ENCODE measurements around the gene L1TD1.

L1TD1 gene

DNA sequence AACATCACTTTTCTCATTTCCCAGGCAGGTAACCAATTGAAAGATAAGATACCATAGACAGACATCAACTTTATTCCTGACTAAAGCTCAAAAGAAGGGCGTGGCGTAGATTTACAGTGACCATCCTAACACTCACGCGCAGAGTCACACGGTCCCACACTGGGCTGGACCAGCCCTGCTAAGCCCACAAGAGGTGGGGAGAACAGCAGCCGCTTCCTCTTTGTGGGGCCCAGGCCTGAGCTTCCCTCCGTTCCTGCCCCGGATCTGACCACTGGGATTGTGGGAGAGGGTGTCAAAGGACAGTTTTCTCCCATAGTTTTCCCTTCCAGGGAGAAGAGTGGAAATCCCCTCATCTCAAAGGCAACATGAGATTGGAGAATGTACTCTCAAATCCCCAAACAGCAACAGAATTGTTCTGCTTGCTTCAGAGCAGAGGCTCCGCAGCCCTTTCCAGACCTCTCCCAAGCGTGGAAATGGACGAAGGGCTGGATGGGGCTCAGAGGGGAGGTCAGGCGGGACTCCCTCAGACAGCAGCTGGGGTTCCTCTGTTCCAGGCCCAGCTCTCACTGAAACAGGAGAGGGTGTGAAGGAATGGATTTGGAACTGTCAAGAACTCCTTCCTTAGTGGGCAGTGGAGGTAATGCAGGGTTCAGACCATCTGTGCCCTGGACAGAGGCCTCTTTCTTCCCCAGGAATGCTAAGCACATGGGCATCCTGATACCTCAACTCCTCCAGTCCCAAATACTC, 33.7 kb downstream of the L1TD1 start:
- WGBS (ENCODE audit: insufficient coverage): 97% methylated on average over 7 of the region's 12 CpGs
- ChIA-PET POLR2A (no interaction called here), CTCF (interaction anchor here (0.9 to 1.7 kb wide), 2 partner anchors 51 to 177 kb away, joined by 3 to 5 read pairs; no protein-coding TSS in a partner anchor)
- Histone ChIP-seq H3K27ac (ENCODE audit: insufficient read depth in 1 of 2, low read depth in 1 of 2, low read length in 2 of 2, poor library complexity in 1 of 2, severe bottlenecking in 2 of 2) (no peak overlapping the region), H3K27me3 (replicated peaks in 2 of 5; ENCODE audit: control insufficient read depth in 4 of 5, insufficient read depth in 5 of 5, low read length in 4 of 5) (no peaks in the 10 kb centered on the region), H3K4me1 (ENCODE audit: control extremely low read depth in 1 of 4, control insufficient read depth in 4 of 4, insufficient read depth in 4 of 4, low read length in 3 of 4) (no peaks in the 10 kb centered on the region), H3K9me3 (ENCODE audit: control extremely low read depth in 1 of 5, control insufficient read depth in 4 of 5, insufficient read depth in 2 of 5, low read depth in 1 of 5, low read length in 4 of 5) (no peaks in the 10 kb centered on the region), H3K36me3 (ENCODE audit: control insufficient read depth in 4 of 4, insufficient read depth in 4 of 4, low read length in 3 of 4) (no peaks in the 10 kb centered on the region), H3K4me3 (ENCODE audit: control insufficient read depth in 1 of 7, extremely low read depth in 1 of 7, insufficient read depth in 4 of 7, low read depth in 2 of 7, low read length in 6 of 7) (no peak overlapping the region)
- no peak for DNase-seq

DNA sequence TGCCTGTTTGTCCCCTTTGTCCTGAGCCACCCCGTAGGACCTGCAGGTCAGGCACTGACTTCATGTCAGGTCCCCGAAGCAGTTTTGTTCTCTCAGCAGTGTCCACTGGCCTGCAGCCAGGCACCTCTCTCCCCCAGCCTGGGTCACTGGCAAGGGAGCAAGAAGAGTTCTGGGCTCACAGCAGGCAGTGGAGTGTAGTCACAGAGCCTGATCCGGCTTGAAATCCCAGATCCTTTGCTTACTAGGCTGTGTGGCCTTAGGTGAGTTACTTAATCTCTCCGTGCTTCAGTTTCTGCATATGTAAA, 34.2 kb downstream of the L1TD1 start:
- Histone ChIP-seq H3K27me3 (replicated peaks in 2 of 5; ENCODE audit: control insufficient read depth in 4 of 5, insufficient read depth in 5 of 5, low read length in 4 of 5) (no peaks in the 10 kb centered on the region), H3K36me3 (ENCODE audit: control insufficient read depth in 4 of 4, insufficient read depth in 4 of 4, low read length in 3 of 4) (no peaks in the 10 kb centered on the region), H3K4me3 (ENCODE audit: control insufficient read depth in 1 of 7, extremely low read depth in 1 of 7, insufficient read depth in 4 of 7, low read depth in 2 of 7, low read length in 6 of 7) (no peak overlapping the region), H3K4me1 (ENCODE audit: control extremely low read depth in 1 of 4, control insufficient read depth in 4 of 4, insufficient read depth in 4 of 4, low read length in 3 of 4) (no peaks in the 10 kb centered on the region), H3K27ac (ENCODE audit: insufficient read depth in 1 of 2, low read depth in 1 of 2, low read length in 2 of 2, poor library complexity in 1 of 2, severe bottlenecking in 2 of 2) (no peak overlapping the region), H3K9me3 (ENCODE audit: control extremely low read depth in 1 of 5, control insufficient read depth in 4 of 5, insufficient read depth in 2 of 5, low read depth in 1 of 5, low read length in 4 of 5) (no peaks in the 10 kb centered on the region)
- 100% methylated on average over 4 of the region's 4 CpGs for WGBS (ENCODE audit: insufficient coverage)
- ChIA-PET CTCF (interaction anchor here (0.9 to 1.7 kb wide), 2 partner anchors 51 to 176 kb away, joined by 3 to 5 read pairs; no protein-coding TSS in a partner anchor), POLR2A (no interaction called here)
- DNase-seq: no peak

DNA sequence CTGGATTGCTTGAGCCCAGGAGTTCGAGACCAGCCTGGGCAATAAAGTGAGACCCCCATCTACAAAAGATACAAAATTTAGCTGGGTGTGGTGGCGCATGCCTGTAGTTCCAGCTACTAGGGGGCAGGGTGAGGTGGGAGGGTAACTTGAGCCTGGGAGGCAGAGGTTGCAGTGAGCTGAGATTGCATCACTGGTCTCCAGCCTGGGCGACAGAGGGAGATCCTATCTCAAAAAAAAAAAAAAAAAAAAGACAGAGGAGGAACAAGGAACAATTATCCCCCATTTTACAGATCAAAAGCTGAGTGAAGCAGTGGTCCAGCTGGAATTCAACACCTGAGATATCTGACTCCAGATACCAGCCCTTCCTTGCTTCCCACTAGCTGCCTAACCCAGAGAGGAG, 34.8 kb downstream of the L1TD1 start:
- H3K36me3 ChIP-seq (ENCODE audit: control insufficient read depth in 4 of 4, insufficient read depth in 4 of 4, low read length in 3 of 4): no peaks in the 10 kb centered on the region
- H3K27me3 ChIP-seq (replicated peaks in 2 of 5; ENCODE audit: control insufficient read depth in 4 of 5, insufficient read depth in 5 of 5, low read length in 4 of 5): no peaks in the 10 kb centered on the region
- WGBS (ENCODE audit: insufficient coverage): 100% methylated on average over 2 of the region's 3 CpGs
- ChIA-PET POLR2A (interaction anchor here (0.6 kb wide), 1 partner anchor 1439 kb away, joined by 3 read pairs; no protein-coding TSS in a partner anchor), CTCF (interaction anchor here (1.7 kb wide), 1 partner anchor 176 kb away, joined by 5 read pairs; no protein-coding TSS in a partner anchor)
- no peak for DNase-seq
- H3K4me3 ChIP-seq (ENCODE audit: control insufficient read depth in 1 of 7, extremely low read depth in 1 of 7, insufficient read depth in 4 of 7, low read depth in 2 of 7, low read length in 6 of 7): no peak overlapping the region
- no peak overlapping the region for H3K27ac ChIP-seq (ENCODE audit: insufficient read depth in 1 of 2, low read depth in 1 of 2, low read length in 2 of 2, poor library complexity in 1 of 2, severe bottlenecking in 2 of 2)
- H3K4me1 ChIP-seq (ENCODE audit: control extremely low read depth in 1 of 4, control insufficient read depth in 4 of 4, insufficient read depth in 4 of 4, low read length in 3 of 4): no peaks in the 10 kb centered on the region
- H3K9me3 ChIP-seq (ENCODE audit: control extremely low read depth in 1 of 5, control insufficient read depth in 4 of 5, insufficient read depth in 2 of 5, low read depth in 1 of 5, low read length in 4 of 5): no peaks in the 10 kb centered on the region

DNA sequence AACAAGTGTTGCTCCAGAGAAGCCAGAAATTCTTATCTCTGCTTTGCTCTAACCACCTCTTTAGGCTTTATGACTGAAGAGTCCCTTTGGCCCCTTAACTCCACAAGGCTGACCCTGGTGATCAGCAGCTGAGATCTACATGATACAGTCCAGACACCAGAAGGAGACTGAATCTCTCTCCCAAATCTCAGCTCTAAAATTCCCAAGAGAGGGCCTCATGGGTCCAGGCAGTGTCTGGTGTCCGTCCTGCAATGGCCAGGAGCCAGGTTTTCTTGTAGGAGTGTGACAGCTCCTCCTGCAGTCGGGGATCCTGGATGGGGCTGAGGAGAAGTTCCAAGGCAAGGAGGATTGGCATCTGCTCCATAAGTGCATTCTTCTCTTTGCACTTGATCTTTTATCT, 35.3 kb downstream of the L1TD1 start:
- no peaks in the 10 kb centered on the region for H3K27me3 ChIP-seq (replicated peaks in 2 of 5; ENCODE audit: control insufficient read depth in 4 of 5, insufficient read depth in 5 of 5, low read length in 4 of 5)
- no peaks in the 10 kb centered on the region for H3K36me3 ChIP-seq (ENCODE audit: control insufficient read depth in 4 of 4, insufficient read depth in 4 of 4, low read length in 3 of 4)
- H3K9me3 ChIP-seq (ENCODE audit: control extremely low read depth in 1 of 5, control insufficient read depth in 4 of 5, insufficient read depth in 2 of 5, low read depth in 1 of 5, low read length in 4 of 5): no peaks in the 10 kb centered on the region
- H3K4me1 ChIP-seq (ENCODE audit: control extremely low read depth in 1 of 4, control insufficient read depth in 4 of 4, insufficient read depth in 4 of 4, low read length in 3 of 4): no peaks in the 10 kb centered on the region
- ChIA-PET POLR2A (interaction anchor here (0.6 kb wide), 1 partner anchor 1439 kb away, joined by 3 read pairs; no protein-coding TSS in a partner anchor), CTCF (no interaction called here)
- WGBS (ENCODE audit: insufficient coverage): 100% methylated on average over 1 of the region's 2 CpGs
- no peak overlapping the region for H3K27ac ChIP-seq (ENCODE audit: insufficient read depth in 1 of 2, low read depth in 1 of 2, low read length in 2 of 2, poor library complexity in 1 of 2, severe bottlenecking in 2 of 2)
- H3K4me3 ChIP-seq (ENCODE audit: control insufficient read depth in 1 of 7, extremely low read depth in 1 of 7, insufficient read depth in 4 of 7, low read depth in 2 of 7, low read length in 6 of 7): no peak overlapping the region
- no peak for DNase-seq

DNA sequence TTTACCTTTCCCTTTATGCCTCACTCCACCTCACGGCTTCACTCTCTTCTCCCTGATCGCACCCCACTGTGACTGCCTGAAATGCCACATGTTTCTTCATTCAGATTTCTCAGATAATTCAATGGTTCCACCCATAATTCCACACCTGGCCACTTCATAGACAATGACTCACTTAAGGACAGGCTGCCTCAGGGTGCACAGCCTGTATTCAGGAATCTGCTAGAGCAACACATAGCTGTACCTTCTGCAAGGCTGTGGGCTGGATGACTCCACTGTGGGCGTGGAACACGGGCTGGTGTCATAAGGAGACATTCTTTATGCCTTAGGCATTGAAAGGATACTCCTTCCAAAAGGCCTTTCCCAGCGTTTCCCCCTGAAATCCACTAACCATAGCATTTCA, 36.1 kb downstream of the L1TD1 start:
- no peaks in the 10 kb centered on the region for H3K36me3 ChIP-seq (ENCODE audit: control insufficient read depth in 4 of 4, insufficient read depth in 4 of 4, low read length in 3 of 4)
- 100% methylated on average over 5 of the region's 5 CpGs for WGBS (ENCODE audit: insufficient coverage)
- H3K9me3 ChIP-seq (ENCODE audit: control extremely low read depth in 1 of 5, control insufficient read depth in 4 of 5, insufficient read depth in 2 of 5, low read depth in 1 of 5, low read length in 4 of 5): no peaks in the 10 kb centered on the region
- H3K4me3 ChIP-seq (ENCODE audit: control insufficient read depth in 1 of 7, extremely low read depth in 1 of 7, insufficient read depth in 4 of 7, low read depth in 2 of 7, low read length in 6 of 7): no peak overlapping the region
- CTCF ChIA-PET: no interaction called here
- no peak for DNase-seq
- no peak overlapping the region for H3K27ac ChIP-seq (ENCODE audit: insufficient read depth in 1 of 2, low read depth in 1 of 2, low read length in 2 of 2, poor library complexity in 1 of 2, severe bottlenecking in 2 of 2)
- H3K27me3 ChIP-seq (replicated peaks in 2 of 5; ENCODE audit: control insufficient read depth in 4 of 5, insufficient read depth in 5 of 5, low read length in 4 of 5): no peaks in the 10 kb centered on the region
- POLR2A ChIA-PET: no interaction called here
- H3K4me1 ChIP-seq (ENCODE audit: control extremely low read depth in 1 of 4, control insufficient read depth in 4 of 4, insufficient read depth in 4 of 4, low read length in 3 of 4): no peaks in the 10 kb centered on the region

DNA sequence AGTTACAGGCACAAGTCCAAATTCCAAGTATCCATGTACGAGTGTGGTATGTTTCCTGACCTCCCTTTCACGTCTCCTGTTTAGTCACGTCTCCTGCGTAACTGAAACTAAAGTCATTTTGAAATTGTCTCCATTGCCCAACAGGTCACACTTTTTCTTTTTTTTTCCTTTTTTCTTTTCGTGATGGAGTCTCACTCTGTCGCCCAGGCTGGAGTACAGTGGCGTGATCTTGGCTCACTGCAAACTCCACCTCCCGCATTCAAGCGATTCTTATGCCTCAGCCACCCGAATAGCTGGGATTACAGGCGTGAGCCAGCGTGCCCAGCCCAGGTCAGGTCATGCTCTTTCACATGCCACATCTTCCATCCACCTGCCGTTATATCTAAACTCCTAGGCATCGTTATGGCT, 38.2 kb downstream of the L1TD1 start:
- ChIA-PET CTCF (no interaction called here), POLR2A (no interaction called here)
- DNase-seq: no peak

DNA sequence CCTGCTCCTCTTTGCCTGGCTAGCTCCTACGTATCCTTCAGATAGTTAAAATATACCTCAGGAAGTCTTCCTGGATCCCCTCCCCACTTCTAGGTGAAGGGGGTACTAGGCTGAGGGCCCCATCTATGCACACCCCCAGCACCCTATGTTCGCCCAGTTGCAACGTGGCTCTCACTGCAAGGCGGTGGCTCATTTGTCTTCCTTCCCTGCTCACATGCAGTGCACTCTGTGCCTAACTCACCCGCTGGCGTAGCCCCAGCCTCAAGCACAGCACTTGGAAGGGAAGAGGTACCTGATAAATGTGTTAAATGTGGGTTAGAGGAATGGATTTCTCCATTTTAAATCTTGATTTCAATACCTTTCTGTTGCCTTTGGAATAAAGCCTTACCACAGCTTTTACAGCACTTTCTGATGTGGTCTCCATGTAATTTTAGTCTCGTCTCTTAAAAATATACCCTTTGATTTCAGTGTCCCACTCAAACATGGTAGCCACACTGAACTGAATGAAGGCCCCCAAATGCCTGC, 39.3 kb downstream of the L1TD1 start:
- Histone ChIP-seq H3K27me3 (replicated peaks in 2 of 5; ENCODE audit: control insufficient read depth in 4 of 5, insufficient read depth in 5 of 5, low read length in 4 of 5) (no peaks in the 10 kb centered on the region), H3K9me3 (ENCODE audit: control extremely low read depth in 1 of 5, control insufficient read depth in 4 of 5, insufficient read depth in 2 of 5, low read depth in 1 of 5, low read length in 4 of 5) (no peaks in the 10 kb centered on the region), H3K4me1 (ENCODE audit: control extremely low read depth in 1 of 4, control insufficient read depth in 4 of 4, insufficient read depth in 4 of 4, low read length in 3 of 4) (no peaks in the 10 kb centered on the region), H3K27ac (ENCODE audit: insufficient read depth in 1 of 2, low read depth in 1 of 2, low read length in 2 of 2, poor library complexity in 1 of 2, severe bottlenecking in 2 of 2) (no peak overlapping the region), H3K36me3 (ENCODE audit: control insufficient read depth in 4 of 4, insufficient read depth in 4 of 4, low read length in 3 of 4) (no peaks in the 10 kb centered on the region), H3K4me3 (ENCODE audit: control insufficient read depth in 1 of 7, extremely low read depth in 1 of 7, insufficient read depth in 4 of 7, low read depth in 2 of 7, low read length in 6 of 7) (no peak overlapping the region)
- no peak for DNase-seq
- ChIA-PET POLR2A (no interaction called here), CTCF (no interaction called here)
- 100% methylated on average over 1 of the region's 7 CpGs for WGBS (ENCODE audit: insufficient coverage)

More for the DNA sequence above, 38.2 kb downstream of the L1TD1 start:
- Histone ChIP-seq H3K27ac (ENCODE audit: insufficient read depth in 1 of 2, low read depth in 1 of 2, low read length in 2 of 2, poor library complexity in 1 of 2, severe bottlenecking in 2 of 2) (no peak overlapping the region), H3K9me3 (ENCODE audit: control extremely low read depth in 1 of 5, control insufficient read depth in 4 of 5, insufficient read depth in 2 of 5, low read depth in 1 of 5, low read length in 4 of 5) (no peaks in the 10 kb centered on the region), H3K27me3 (replicated peaks in 2 of 5; ENCODE audit: control insufficient read depth in 4 of 5, insufficient read depth in 5 of 5, low read length in 4 of 5) (no peaks in the 10 kb centered on the region), H3K4me1 (ENCODE audit: control extremely low read depth in 1 of 4, control insufficient read depth in 4 of 4, insufficient read depth in 4 of 4, low read length in 3 of 4) (no peaks in the 10 kb centered on the region), H3K4me3 (ENCODE audit: control insufficient read depth in 1 of 7, extremely low read depth in 1 of 7, insufficient read depth in 4 of 7, low read depth in 2 of 7, low read length in 6 of 7) (no peak overlapping the region), H3K36me3 (ENCODE audit: control insufficient read depth in 4 of 4, insufficient read depth in 4 of 4, low read length in 3 of 4) (no peaks in the 10 kb centered on the region)
- 99% methylated on average over 14 of the region's 14 CpGs for WGBS (ENCODE audit: insufficient coverage)
